HEK293T (cell line): ENCODE data around the gene LRRC8A.

Source experiments
- ARNT ChIP-seq: fragments of 450-650 bp; IDR thresholded peaks from 2 replicates; pipeline ENCODE4 v1.6.1; 2017; ENCODE audit warnings: mild to moderate bottlenecking
- FOXM1 ChIP-seq: fragments of 450-650 bp; IDR thresholded peaks from 2 replicates; pipeline ENCODE4 v1.6.1; 2017; ENCODE audit warnings: mild to moderate bottlenecking, borderline replicate concordance

- TF ChIP-seq ARNT = no peak
- TF ChIP-seq FOXM1 = no peak
Measured at GRCh38 chr9:128901379-128901778, 19.4 kb downstream of the LRRC8A start.
